Activated T-cell treated with anti-CD3 and anti-CD28 coated beads, Interleukin-2, amount 50 U/mL, for 48 hours (primary cell): ENCODE results near the gene ABO.
"Not testable (repeated sequence)": the region's sequence is repeated elsewhere in the genome, so short reads cannot be mapped to it uniquely, and the experiment has no call there.

ENCODE experiments used
- DNase-seq, 2 experiments: peaks; one replicate each; pipeline ENCODE4 v3.0.0-alpha.2; 2020

Gene ABO

DNA sequence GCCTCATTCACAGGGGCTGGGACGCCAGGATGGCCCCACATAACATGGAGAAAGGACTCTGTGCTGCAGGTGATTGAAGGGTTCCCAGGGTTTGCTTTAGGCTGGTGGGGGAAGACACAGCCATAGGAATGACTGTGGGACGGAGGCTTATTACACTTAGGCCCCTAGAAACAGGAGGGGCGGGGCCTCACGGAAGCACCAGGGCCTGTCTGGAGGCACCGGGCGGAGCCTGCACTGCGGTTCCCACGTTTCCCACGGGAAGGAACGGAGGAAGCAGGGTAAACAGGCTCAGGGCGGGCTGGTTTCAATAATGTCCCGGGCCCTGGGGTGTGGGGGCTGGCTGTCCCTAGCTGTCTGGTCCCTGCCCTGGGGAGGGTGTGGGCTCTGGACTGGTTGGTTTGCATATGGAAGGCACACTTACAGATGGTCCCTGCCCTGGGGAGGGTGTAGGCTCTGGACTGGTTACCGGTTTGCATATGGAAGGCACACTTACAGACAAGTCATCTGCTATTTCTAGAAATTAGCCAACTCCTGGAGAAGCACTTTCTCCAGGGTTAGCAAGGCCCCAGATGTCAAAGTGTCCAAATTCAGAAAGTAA, 51.7 kb downstream of the ABO start:
- peak in 1 of 2 experiments; percentile 0 for DNase-seq

DNA sequence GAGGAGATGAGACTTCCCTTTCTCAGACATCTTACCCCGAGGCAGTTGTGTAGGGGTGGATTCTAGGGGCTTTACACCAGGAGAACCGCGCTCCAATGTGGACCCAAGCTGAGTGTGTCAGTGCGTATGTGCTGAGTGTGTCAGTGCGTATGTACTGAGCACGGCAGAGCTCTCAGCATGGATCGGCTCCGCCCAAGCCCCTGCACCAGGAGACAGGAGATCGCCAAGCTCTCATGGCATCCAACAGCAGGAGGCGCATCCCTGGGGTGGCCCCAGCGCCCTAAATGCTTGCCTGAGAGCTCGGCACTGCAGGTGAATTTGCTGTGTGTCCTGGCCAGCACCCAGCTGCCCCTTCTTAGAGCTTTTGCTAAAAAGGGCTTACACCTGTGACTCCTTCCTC, 53.0 kb downstream of the ABO start:
- peak in 1 of 2 experiments; percentile 7 for DNase-seq

DNA sequence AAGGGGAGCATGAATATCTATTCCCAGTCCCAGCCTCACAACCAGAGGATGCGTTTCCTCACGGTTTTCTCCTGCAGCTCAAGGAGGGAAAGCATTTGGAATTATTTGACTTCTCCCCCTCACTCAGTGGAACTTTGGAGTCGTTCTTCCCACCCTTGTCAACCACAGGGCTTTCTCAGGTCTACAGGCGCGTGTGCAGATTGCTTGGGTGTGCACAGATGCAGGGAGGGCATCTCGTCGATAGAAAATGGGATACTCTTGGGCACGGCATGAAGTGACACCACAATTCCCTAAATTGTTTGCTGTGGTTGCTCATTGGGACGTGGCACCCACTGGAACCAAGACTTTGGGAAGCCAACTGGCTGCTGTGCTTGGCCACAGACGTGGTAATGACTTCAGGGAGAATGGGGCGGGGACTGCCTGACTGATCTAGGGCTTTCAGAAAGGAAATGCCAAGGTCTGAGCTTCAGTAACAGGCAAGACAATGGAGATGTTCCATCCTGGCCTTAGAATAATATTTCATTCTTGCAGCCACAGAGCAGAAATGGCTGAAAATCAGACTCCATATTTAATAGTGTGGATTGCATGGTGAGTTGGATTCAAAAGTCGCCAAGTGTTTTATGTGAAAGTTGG, 53.7 kb downstream of the ABO start:
- peak in 1 of 2 experiments; percentile 14 for DNase-seq

DNA sequence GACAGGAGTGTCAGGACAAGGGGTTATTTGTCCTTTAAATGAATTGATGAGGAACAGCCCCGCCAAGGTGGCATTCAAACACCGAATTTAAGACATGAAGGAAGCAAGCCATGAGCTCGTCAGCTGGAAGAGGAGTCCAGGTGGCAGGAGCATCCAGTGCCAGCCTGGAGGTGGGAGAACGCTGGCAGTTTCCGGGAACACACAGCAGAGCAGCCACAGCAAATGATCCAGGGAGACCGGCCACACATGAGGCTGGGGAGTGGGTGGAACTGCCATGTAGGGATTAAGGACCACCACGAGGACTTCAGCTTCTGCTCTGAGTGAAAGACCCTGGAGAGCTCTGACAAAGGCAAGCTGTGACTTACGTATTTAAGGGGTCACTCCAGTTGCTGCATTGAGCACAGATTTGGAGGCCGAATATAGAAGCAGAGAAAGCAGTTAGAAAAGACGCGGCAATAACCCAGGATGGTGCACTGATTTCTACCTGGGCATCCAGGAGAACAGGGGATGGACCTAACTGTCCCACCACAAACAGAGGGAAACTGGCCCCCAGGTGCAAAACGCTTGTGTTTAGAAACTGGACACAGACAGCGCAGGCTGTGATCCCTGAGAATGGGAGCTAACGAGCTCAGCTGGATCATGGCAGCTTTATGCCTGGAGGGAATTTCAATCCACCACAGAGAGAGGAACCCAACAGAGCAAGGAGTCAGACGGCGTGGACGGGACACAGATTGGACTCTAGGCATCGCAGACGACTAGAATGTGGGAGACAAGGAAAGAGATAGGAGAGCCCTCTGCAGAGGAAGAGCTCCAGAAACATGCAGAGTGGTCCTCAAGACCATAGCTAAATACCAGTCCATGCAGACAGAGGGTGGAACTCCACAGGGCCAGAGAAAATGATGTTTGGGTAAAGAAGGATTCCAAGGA, 56.7 kb downstream of the ABO start:
- DNase-seq, result not testable (repeated sequence)

DNA sequence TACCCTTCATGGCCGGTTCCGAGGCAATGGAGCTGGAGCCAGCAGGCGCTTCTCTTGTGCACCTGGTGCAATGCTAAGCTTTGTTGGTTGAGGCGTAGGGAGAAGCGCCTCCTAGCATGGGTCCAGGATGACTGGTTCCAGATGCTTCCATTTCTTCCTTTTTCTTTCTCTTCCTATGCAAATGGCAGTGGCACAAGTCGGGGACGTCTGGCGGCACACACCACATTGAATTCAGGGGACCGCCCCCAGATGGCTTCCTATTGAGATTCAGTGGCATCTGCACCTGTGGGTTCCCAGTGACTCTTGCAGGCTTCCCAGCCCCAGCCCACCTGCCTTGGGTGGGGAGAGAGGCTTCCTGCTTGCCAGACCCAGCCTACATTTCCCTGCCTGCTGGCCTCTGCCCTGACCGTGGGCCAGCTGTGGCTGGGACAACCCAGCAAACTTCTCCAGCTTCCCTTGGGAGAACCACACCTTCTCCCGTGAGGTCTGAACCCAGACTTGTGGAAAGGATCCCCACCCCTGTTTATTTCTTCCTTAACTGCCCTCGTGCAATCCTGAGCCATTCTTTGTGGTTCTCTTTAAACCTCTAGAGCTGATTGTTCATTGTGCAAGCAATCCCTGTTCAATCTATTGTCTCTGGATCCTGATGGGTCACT, 57.5 kb downstream of the ABO start:
- not testable (repeated sequence) for DNase-seq

DNA sequence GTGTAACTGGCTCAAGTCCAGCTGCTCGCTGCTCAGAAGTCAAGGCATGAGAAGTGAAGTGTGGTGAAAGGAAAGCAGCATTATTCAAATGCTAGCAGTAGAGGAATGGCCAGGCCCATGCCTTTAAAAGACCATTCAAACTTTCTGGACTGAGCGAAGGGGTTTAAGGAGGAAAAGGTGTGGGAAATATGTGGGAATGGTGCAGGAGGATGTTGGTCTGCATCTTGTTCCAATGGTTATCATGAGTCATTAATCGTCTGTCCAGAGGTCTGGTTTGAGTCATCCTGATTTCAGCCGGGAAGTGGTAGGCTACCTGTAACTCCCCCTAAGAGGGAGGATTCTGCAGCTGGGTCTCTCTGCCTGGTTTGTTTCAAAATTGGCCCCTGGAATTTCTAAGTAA, 60.7 kb downstream of the ABO start:
- DNase-seq, result not testable (repeated sequence)

DNA sequence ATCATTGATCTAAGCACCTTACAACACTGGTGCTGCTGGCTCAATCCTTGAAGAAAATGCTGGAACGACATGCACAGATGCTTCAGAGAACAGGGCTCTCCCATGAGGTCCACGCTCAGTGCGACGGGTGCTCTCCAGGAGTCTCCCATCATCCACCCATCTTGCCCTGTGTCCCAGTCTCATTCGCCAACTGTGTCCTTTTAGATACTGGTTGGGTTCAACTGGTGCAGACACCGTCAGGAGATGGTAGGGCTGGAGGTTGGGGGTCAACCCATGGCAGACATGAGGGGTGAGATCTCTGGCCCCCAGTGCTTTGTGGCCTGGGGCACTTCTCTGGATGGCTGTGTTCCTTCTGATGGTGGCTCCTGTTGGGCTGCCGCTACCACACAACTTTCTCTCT, 64.4 kb downstream of the ABO start:
- DNase-seq, result peak in 1 of 2 experiments; percentile 8

DNA sequence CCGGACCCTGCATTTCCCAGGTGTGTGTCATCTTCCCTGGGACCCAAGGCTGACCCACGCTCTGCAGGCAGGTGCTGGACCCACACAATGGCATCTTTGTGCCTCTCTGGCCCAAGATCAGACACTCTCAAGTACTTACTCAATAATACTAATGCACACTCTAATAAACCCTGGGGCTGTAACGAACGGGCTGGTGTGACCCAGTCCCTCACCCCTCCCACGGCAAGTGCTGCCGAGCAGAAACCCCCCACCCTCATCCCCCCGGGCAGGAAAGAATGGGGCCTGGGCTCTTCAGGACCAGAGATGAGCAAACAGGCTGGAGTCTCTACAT, 64.8 kb downstream of the ABO start:
- no peak for DNase-seq

DNA sequence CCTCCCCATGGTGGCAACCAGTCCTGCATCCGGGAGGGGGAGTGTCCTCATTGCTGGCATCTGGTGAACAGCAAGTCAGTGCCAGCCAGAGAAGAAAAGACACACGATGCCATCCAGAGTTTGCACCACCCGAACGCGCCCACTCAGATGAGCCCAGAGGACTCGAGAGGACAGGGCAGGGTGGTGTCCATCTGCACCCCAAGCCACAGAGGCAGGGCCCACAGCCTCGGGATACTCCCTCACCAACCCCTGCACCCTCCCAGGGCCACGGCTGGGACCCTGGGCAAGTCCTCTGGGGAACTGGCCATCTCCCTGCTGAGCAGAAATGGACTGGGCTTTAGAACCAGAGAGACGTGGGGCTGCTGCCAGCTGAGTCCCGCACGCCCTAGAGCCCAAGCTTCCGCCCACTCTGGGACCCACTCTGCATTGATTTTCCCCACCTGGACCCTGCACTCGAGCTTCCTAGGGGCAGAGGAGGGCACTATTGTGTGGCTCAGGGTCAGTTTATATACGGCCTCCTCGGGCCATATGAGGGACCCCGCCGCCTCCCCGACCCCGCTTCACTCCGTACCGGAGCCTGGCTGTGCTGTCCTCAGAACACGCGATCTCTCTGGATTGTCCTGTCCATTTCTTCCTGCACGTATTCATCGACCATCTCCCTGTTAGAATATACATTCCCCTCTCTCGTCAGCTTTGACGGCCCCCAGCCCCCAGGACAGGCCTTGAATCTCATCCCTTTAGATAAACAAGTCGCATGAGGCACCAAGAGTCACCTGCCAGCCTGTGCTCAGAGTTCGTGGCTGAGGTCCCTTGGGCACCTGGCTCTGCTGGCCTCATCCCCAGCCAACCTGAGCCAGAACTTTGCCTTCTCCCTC, 65.4 kb downstream of the ABO start:
- DNase-seq, result not testable (repeated sequence)

DNA sequence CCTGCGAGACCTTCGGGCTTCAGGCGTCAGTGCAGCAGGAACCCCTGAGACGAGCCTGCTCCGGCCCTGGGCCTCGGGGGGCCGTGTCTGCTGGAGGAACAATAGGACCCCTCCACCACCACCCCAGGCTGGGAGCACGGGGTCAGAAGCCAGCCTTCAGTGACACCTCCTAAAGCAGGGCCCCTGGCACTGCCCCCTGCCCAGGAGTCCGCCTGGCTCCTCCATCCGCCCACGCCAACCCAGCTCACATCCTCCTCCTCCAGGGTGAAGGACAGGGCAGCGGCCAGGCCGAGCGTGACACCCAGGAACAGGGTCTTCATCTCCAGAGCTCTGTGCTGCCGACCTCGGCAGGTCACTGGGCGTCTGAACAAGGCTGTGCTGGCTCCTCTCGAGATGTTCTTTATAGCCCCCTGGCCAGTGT, 66.1 kb downstream of the ABO start, which contains the start of gene OBP2B:
OBP2B (minus strand) TSS at position 371 of the 421 bp plus-strand sequence; CDS start at position 320, 51 bp downstream.
- DNase-seq, result not testable (repeated sequence)

DNA sequence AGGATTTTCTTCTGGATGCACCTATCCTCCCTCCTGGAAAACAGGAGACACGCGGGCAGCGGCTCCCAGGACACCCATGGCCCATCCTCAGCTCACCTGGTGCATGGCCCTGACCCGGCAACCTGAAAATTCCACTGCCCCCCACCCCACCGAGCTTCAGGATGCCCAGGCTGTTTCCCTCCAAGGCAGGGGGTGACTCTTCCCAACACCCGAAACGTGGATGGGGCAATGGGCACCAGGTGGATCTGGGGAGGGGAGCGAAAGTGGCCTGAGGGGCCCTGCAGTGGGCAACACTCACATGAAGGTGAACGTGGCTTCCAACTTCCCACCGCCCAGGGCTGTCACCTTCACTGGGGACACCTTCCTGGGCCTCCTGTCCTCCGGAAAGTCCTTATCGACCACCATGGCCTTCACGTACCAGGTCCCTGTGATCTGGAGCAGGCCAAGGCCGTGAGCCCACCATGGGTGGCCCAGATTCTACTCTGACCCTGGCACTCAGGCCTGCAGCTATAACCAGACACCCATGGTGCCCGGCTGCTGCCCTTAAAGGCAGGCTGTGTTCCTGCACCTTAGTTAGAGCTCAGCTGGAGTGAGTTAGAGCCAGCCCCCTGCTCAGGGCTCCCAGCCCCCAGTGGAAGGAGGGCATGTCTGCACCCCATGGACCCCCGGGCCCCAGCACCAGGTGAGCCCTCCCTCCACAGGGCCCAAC, 66.7 kb downstream of the ABO start:
- not testable (repeated sequence) for DNase-seq

DNA sequence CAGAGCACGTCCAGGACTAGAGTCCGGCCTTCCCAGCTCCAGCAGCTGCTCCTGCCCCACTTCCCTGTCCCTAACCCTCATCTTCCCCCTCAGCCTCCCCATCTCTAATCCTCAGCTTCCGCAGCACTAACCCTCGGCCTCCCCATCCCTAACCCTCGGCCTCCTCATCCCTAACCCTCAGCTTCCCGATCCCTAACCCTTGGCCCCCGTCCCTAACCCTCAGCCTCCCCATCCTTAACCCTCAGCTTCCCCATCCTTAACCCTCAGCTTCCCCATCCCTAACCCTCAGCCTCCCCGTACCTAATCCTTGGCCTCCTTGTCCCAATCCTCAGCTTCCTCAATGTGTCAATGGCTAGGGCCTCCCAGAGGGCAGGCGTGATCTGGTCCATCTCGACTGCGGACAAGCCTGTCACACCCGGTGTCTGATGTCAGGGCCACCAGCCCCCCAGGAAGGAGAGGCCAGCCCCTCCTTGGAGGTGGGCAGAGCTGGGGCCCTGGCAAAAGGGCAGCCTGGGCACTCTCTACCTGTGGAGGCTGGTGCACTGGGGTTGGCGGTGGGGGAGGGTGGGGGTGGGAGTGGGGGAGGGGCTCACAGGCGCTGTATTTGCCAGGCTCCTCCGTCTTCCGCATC, 67.3 kb downstream of the ABO start:
- no peak for DNase-seq

DNA sequence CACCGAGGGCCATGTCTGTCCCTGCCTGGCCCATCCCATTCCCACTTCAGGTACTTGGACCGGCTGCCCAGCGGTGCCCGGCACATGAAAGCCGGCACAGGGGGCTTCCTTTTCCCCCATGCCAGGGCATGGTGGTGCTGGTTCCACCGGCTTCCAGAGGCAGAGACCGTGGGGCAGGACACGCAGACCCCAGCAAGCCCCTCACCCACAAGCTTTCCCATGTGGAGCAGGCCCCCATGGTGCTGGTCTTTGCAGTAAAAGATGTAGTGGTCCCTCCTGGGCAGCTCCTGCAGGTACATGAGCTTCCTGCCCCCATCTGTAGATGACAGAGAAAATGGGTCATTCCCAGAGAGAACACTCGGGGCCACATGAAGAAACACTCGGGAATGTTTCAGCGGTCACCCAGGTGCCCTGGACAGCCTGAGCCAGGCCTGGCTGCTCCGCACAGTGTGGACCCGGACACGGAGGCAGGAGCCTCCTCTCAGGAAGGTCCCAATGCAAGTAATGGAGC, 67.9 kb downstream of the ABO start:
- DNase-seq, result no peak

DNA sequence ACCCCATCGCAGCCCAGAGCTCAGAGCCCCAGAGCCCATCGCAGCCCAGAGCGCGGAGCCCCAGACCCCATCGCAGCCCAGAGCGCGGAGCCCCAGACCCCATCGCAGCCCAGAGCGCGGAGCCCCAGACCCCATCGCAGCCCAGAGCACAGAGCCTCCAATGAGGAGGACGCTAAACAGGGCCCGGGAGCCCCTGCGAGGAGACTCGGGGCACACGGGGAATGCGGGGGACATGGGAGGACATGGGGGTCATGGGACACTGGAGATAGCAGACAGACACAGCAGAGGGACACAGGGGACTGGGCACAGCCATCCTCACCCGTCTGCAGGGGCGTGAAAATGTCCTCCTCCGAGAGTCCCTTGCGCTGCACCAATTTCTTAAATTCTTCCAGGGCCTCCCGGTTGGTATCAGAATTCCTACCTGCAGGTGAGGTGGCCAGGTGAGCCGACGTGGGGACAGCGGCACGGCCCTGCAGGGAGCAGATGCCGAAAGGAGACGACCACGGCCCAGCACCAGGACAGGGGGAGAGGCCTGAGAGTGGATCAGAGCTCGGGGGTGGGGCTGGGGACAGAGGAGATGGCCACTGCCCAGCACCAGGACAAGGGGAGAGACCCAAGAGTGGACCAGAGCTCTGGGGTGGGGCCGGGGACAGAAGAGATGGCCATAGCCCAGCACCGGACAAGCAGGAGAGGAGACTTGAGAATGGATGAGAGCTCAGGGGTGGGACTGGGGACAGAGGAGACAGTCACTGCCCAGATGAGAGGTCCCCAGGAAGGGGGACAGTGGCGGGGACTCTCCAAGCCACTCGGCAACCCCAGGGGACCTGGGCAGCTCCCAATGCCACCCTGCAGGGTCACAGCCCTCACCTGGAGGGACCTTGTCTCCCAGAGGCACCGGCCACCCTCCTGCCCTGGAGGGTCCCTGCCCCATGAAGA, 68.7 kb downstream of the ABO start:
- peak in 1 of 2 experiments; percentile 6 for DNase-seq

DNA sequence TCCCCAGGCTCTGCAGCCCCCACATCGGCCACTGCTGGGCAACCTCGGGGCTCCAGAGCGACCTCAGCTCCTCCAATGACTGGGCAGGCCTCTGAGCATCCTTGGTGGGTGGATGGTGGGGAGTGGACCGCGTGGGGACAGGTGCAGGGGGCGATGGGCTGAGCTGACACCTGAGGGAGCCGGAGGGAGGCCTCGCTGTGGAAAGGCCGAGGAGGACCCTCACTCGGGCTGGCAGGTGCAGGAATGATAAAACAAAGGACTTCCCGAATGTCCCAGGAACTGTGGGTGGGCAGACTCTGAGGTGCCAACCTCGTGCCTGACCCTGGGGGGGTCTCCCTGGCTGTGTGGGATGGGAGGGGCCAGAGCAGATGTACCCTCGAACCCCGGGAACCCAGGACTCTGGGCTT, 69.5 kb downstream of the ABO start:
- DNase-seq, result peak in 1 of 2 experiments; percentile 2
